Endothelial cell of umbilical vein (primary cell): Measurements from ENCODE around the gene DTL. TPM values are rescaled to one million over a fixed set of nuclear protein-coding genes. Genes with fewer than 3 reads are reported as not detected.

Experiments used
- BruUV-seq: library from RNA; stranded (reverse); fragments of 400-500 nt; replicated peaks from 2 replicates; lab custom pipeline; 2021; lab: Mats Ljungman, UMichigan
- CTCF ChIA-PET: fragments of 300-600, 350-600 bp; sonication (Branson Sonifier 250); formaldehyde crosslinking; loops from one replicate; lab custom pipeline; 2021; ENCODE audit warnings: antibody characterized with exemption, inconsistent platforms; lab: Charles Lee
- POLR2A ChIA-PET: fragments of 300-600, 350-600 bp; sonication (Branson Sonifier 250); formaldehyde crosslinking; loops from one replicate; lab custom pipeline; 2021; ENCODE audit warnings: antibody characterized with exemption, inconsistent platforms; lab: Charles Lee
- DNase-seq: peaks from one replicate; pipeline ENCODE4 v3.0.0-alpha.2; 2011; ENCODE audit warnings: low read depth, low spot score
- FAIRE-seq: peaks from 2 replicates; lab custom pipeline; 2011; peaks lifted over from hg19 to GRCh38; lab: Jason Lieb, UNC
- H2AFZ ChIP-seq: 2 replicates; pipeline ENCODE4 v1.6.0; 2012; ENCODE audit warnings: low read depth, low read length, control low read depth, inconsistent platforms
- H3K27ac ChIP-seq: 2 replicates; pipeline ENCODE4 v1.5.1; 2011; ENCODE audit warnings: low read depth, mild to moderate bottlenecking, control low read depth, low read length, moderate library complexity; ENCODE audit not compliant: insufficient read depth
- H3K27me3 ChIP-seq, 2 experiments: 2 replicates each; pipeline versions ENCODE4 v1.6.0 to v1.6.1; 2011; ENCODE audit warnings: low read length in 2 of 2, mixed read lengths in 1 of 2; ENCODE audit not compliant: control insufficient read depth in 2 of 2, insufficient read depth in 2 of 2
- H3K36me3 ChIP-seq, 2 experiments: 2 replicates in 1 of 2; 3 replicates in 1 of 2; pipeline ENCODE4 v1.5.1; 2011; ENCODE audit warnings: low read length in 2 of 2, mild to moderate bottlenecking in 1 of 2, moderate library complexity in 1 of 2; ENCODE audit not compliant: control insufficient read depth in 2 of 2, insufficient read depth in 2 of 2; ENCODE audit errors: extremely low read depth in 1 of 2
- H3K4me1 ChIP-seq: 3 replicates; pipeline ENCODE4 v1.5.1; 2011; ENCODE audit warnings: mild to moderate bottlenecking, low read length; ENCODE audit not compliant: control insufficient read depth, insufficient read depth; ENCODE audit errors: extremely low read depth
- H3K4me2 ChIP-seq: 2 replicates; pipeline ENCODE4 v1.6.1; 2011; ENCODE audit warnings: low read length, control low read depth, mixed read lengths; ENCODE audit not compliant: insufficient read depth
- H3K4me3 ChIP-seq, 3 experiments: fragments of 200-600 bp in 1 of 3; sonication (generic), shearing (Covaris generic) in 1 of 3; replicated peaks in 1 of 3; 2 replicates each; pipeline ENCODE4 v1.5.1; 2011 to 2016; ENCODE audit warnings: control low read depth in 3 of 3, low read length in 3 of 3, mild to moderate bottlenecking in 2 of 3, inconsistent platforms in 1 of 3, low read depth in 1 of 3, moderate library complexity in 1 of 3; ENCODE audit not compliant: insufficient read depth in 1 of 3
- H3K79me2 ChIP-seq: 2 replicates; pipeline ENCODE4 v1.6.0; 2012; ENCODE audit warnings: low read length, inconsistent platforms; ENCODE audit not compliant: control insufficient read depth, insufficient read depth
- H3K9ac ChIP-seq: replicated peaks from 2 replicates; pipeline ENCODE3; 2011; ENCODE audit warnings: low read length, control low read depth; ENCODE audit not compliant: insufficient read depth; ENCODE audit errors: extremely low read depth
- H3K9me1 ChIP-seq: replicated peaks from 3 replicates; pipeline ENCODE4 v1.6.0; 2011; ENCODE audit warnings: mild to moderate bottlenecking, low read length; ENCODE audit not compliant: control insufficient read depth, insufficient read depth; ENCODE audit errors: extremely low read depth
- H3K9me3 ChIP-seq: replicated peaks from 2 replicates; pipeline ENCODE4 v1.5.1; 2012; ENCODE audit warnings: low read length, inconsistent platforms; ENCODE audit not compliant: control insufficient read depth, insufficient read depth
- H4K20me1 ChIP-seq: replicated peaks from 2 replicates; pipeline ENCODE3; 2011; ENCODE audit warnings: mild to moderate bottlenecking, low read length; ENCODE audit not compliant: control insufficient read depth, insufficient read depth; ENCODE audit errors: extremely low read depth
- EZH2 ChIP-seq: IDR thresholded peaks from 2 replicates; pipeline ENCODE4 v1.6.1; 2012; ENCODE audit warnings: borderline replicate concordance, low read depth, mild to moderate bottlenecking, moderate library complexity, low read length, inconsistent platforms; ENCODE audit not compliant: severe bottlenecking
- FOS ChIP-seq: IDR thresholded peaks from 2 replicates; pipeline ENCODE4 v1.6.1; 2011; ENCODE audit warnings: mild to moderate bottlenecking, low read length, moderate library complexity, borderline replicate concordance; ENCODE audit not compliant: insufficient read depth
- GATA2 ChIP-seq: IDR thresholded peaks from 2 replicates; pipeline ENCODE4 v1.7.0; 2011; ENCODE audit warnings: low read depth, mild to moderate bottlenecking, moderate library complexity, mixed read lengths, low read length; ENCODE audit not compliant: insufficient read length, insufficient read depth
- JUN ChIP-seq: IDR thresholded peaks from 2 replicates; pipeline ENCODE4 v1.6.1; 2011; ENCODE audit warnings: borderline replicate concordance, low read depth; ENCODE audit not compliant: insufficient read length, insufficient read depth
- MYC ChIP-seq: IDR thresholded peaks from one replicate; pipeline ENCODE4 v1.6.1; 2011; ENCODE audit warnings: mild to moderate bottlenecking, low read depth, low read length
- POLR2A ChIP-seq: IDR thresholded peaks from 2 replicates; pipeline ENCODE4 v1.6.1; 2012; ENCODE audit warnings: low read depth, mild to moderate bottlenecking, control low read depth, low read length
- POLR2AphosphoS5 ChIP-seq: IDR thresholded peaks from 2 replicates; pipeline ENCODE4 v1.6.1; 2012; ENCODE audit warnings: low read depth, mild to moderate bottlenecking, control low read depth, low read length, moderate library complexity; ENCODE audit not compliant: insufficient read depth
- dilution Hi-C: fragments of 300-500 bp; cut with MboI; formaldehyde crosslinking; loops from one replicate; pipeline ENCODE4 v1.15.0; 2019; ENCODE audit warnings: low sequenced_read_pairs; ENCODE audit not compliant: extremely low pct_ligation_motif_present
- intact Hi-C: fragments of 100-400 bp; cut with micrococcal nuclease; formaldehyde crosslinking; loops from one replicate; pipeline ENCODE4 v1.10.0; 2022
- polyA plus RNA-seq, 4 experiments: library from polyadenylated mRNA; depleted of rRNA in 3 of 4; stranded (reverse) in 3 of 4; unstranded in 1 of 4; fragments of >200 nt; gene quantifications; 2 replicates each; pipeline versions ENCODE4 v1.2.1 to v1.2.3, GENCODE V29; 2011 to 2012; ENCODE audit warnings: missing spikeins in 1 of 4
- total RNA-seq: library from RNA; stranded (reverse); gene quantifications from 2 replicates; pipeline ENCODE4 v1.2.3, GENCODE V29; 2021
- TF ChIP-seq, protein P1 (sequence below), 2 donors: IDR thresholded peaks; 1 replicate in 1 of 2; 2 replicates in 1 of 2; pipeline ENCODE4 v1.5.1; 2011; ENCODE audit warnings: low read length in 2 of 2, mild to moderate bottlenecking in 2 of 2, moderate library complexity in 2 of 2, control low read depth in 1 of 2, inconsistent platforms in 1 of 2, low read depth in 1 of 2; ENCODE audit not compliant: insufficient read depth in 1 of 2; ENCODE audit errors: extremely low read depth in 1 of 2
- TF ChIP-seq, protein P2 (sequence below): IDR thresholded peaks from 2 replicates; pipeline ENCODE4 v1.6.1; 2011; ENCODE audit not compliant: insufficient read depth, insufficient read length

The DTL gene
- total and polyA plus RNA-seq, 2 donors (not counting 3 experiments of a cell fraction or from before 2014, with no cell fraction given) = 11.2 to 26.5 TPM

DNA sequence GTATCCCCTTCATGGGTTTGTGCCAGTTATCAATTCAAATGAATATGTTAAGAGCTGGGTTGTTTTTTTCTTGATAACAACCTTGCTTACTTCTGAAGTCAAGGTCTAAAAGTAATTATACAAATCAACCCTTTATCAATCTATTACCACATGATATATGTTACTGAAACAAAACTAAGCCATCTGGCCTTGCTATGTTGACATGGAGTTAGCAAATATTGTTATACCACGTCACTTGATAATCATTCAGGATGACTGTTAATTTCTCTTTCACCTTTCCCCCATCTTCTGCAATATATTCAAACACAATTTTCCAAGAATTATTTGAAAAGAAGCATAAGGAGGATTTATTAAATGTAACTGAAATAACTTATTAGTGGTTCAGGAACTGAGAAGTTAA, 72.6 kb downstream of the DTL start:
- Histone ChIP-seq H2AFZ (no peak overlapping the region), H3K9me1 (no peaks in the 10 kb centered on the region), H3K27ac (no peak overlapping the region), H3K4me2 (no peak overlapping the region), H3K4me3 (no peak overlapping the region), H3K9me3 (no peaks in the 10 kb centered on the region), H3K9ac (no peak overlapping the region), H3K27me3 (no peaks in the 10 kb centered on the region), H4K20me1 (no peaks in the 10 kb centered on the region), H3K4me1 (peaks cover 3% of the 10 kb centered on the region), H3K36me3 (no peaks in the 10 kb centered on the region), H3K79me2 (no peaks in the 10 kb centered on the region)
- intact Hi-C loops = no loop called here
- DNase-seq (no peak), FAIRE-seq (no peak)
- TF ChIP-seq JUN = no peak
- TF ChIP-seq, protein P1, sequence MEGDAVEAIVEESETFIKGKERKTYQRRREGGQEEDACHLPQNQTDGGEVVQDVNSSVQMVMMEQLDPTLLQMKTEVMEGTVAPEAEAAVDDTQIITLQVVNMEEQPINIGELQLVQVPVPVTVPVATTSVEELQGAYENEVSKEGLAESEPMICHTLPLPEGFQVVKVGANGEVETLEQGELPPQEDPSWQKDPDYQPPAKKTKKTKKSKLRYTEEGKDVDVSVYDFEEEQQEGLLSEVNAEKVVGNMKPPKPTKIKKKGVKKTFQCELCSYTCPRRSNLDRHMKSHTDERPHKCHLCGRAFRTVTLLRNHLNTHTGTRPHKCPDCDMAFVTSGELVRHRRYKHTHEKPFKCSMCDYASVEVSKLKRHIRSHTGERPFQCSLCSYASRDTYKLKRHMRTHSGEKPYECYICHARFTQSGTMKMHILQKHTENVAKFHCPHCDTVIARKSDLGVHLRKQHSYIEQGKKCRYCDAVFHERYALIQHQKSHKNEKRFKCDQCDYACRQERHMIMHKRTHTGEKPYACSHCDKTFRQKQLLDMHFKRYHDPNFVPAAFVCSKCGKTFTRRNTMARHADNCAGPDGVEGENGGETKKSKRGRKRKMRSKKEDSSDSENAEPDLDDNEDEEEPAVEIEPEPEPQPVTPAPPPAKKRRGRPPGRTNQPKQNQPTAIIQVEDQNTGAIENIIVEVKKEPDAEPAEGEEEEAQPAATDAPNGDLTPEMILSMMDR (IDR thresholded peaks at IDR 0.05; ENCODE audit: extremely low read depth in 1 of 2, insufficient read depth in 1 of 2, low read depth in 1 of 2, low read length in 2 of 2) = no peak
- no peak for TF ChIP-seq FOS
- no peak for TF ChIP-seq EZH2
- TF ChIP-seq POLR2AphosphoS5 = no peak
- no peak for TF ChIP-seq MYC
- TF ChIP-seq GATA2 = no peak
- no peak for TF ChIP-seq POLR2A
- TF ChIP-seq, protein P2, sequence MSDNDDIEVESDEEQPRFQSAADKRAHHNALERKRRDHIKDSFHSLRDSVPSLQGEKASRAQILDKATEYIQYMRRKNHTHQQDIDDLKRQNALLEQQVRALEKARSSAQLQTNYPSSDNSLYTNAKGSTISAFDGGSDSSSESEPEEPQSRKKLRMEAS = no peak
- dilution Hi-C loops = no loop called here
- CTCF ChIA-PET = interaction anchor here (1.5 kb wide), 1 partner anchor 428 kb away, joined by 4 read pairs; no protein-coding TSS in a partner anchor
- POLR2A ChIA-PET = interaction anchor here (0.9 kb wide), 1 partner anchor 58 kb away, joined by 3 read pairs; no protein-coding TSS in a partner anchor
- BruUV-seq = no TSS peak
